ENCODE data around the gene PLEKHF1. TPM values are rescaled to one million over a fixed set of nuclear protein-coding genes. Genes with fewer than 3 reads are reported as not detected.

PLEKHF1 gene
- total and polyA plus RNA-seq, 7 donors = 1.2 to 34.6 (median 19.4) TPM

GRCh38 chr19:29641597-29641996, 23.7 kb upstream of the PLEKHF1 start:
- Histone ChIP-seq H3K4me3 (no peak overlapping the region), H3K27ac (no peak overlapping the region), H3K9me3 (no peaks in the 10 kb centered on the region), H3K4me1 (peaks cover 0 to 8% (median 5%) of the 10 kb centered on the region in 4 donors), H3K36me3 (no peaks in the 10 kb centered on the region), H3K27me3 (no peaks in the 10 kb centered on the region)
- intact Hi-C loops (cut with DNase I) = no loop called here
- DNase-seq = no peak
- no peak for TF ChIP-seq EP300 (IDR thresholded peaks at IDR 0.05)
- TF ChIP-seq POLR2AphosphoS5 (IDR thresholded peaks at IDR 0.05) = no peak
- TF ChIP-seq POLR2A (IDR thresholded peaks at IDR 0.05) = no peak
- no peak for TF ChIP-seq CTCF (IDR thresholded peaks at IDR 0.05)
- 81 to 85% methylated on average over 2 of the region's 2 CpGs for WGBS, 2 donors

GRCh38 chr19:29643361-29643935, 21.8 kb upstream of the PLEKHF1 start:
- Histone ChIP-seq H3K27me3 (no peaks in the 10 kb centered on the region), H3K27ac (no peak overlapping the region), H3K4me1 (peaks cover 0 to 8% (median 5%) of the 10 kb centered on the region in 4 donors), H3K36me3 (no peaks in the 10 kb centered on the region), H3K9me3 (no peaks in the 10 kb centered on the region), H3K4me3 (no peak overlapping the region)
- WGBS, 2 donors = 88 to 89% methylated on average over 7 of the region's 7 CpGs
- TF ChIP-seq EP300 (IDR thresholded peaks at IDR 0.05) (no peak), POLR2A (IDR thresholded peaks at IDR 0.05) (no peak)
- DNase-seq = peak; percentile 38
- intact Hi-C loops (cut with DNase I) = no loop called here

GRCh38 chr19:29644210-29644609, 21.1 kb upstream of the PLEKHF1 start:
- Histone ChIP-seq H3K9me3 (no peaks in the 10 kb centered on the region), H3K27me3 (no peaks in the 10 kb centered on the region), H3K4me1 (peaks cover 0 to 8% (median 5%) of the 10 kb centered on the region in 4 donors), H3K4me3 (no peak overlapping the region), H3K36me3 (no peaks in the 10 kb centered on the region), H3K27ac (no peak overlapping the region)
- DNase-seq = no peak
- intact Hi-C loops (cut with DNase I) = no loop called here
- WGBS, 2 donors = 77 to 85% methylated on average over 6 of the region's 6 CpGs
- TF ChIP-seq CTCF (IDR thresholded peaks at IDR 0.05) (no peak), POLR2A (IDR thresholded peaks at IDR 0.05) (no peak), EP300 (IDR thresholded peaks at IDR 0.05) (no peak), POLR2AphosphoS5 (IDR thresholded peaks at IDR 0.05) (no peak)

- Histone ChIP-seq H3K36me3 (no peaks in the 10 kb centered on the region), H3K27ac (no peak overlapping the region), H3K4me3 (no peak overlapping the region), H3K27me3 (no peaks in the 10 kb centered on the region), H3K4me1 (peaks cover 0 to 8% (median 5%) of the 10 kb centered on the region in 4 donors), H3K9me3 (no peaks in the 10 kb centered on the region)
- 44 to 54% methylated on average over 5 of the region's 5 CpGs for WGBS, 2 donors
- no peak for TF ChIP-seq POLR2A (IDR thresholded peaks at IDR 0.05)
- no peak for TF ChIP-seq POLR2AphosphoS5 (IDR thresholded peaks at IDR 0.05)
- TF ChIP-seq EP300 (IDR thresholded peaks at IDR 0.05) = no peak
- no peak for TF ChIP-seq CTCF (IDR thresholded peaks at IDR 0.05)
- intact Hi-C loops (cut with DNase I) = no loop called here
- peak; percentile 12 for DNase-seq
These were observed 19.8 kb upstream of the PLEKHF1 start for GRCh38 chr19:29645491-29645867.

GRCh38 chr19:29645911-29646310, 19.4 kb upstream of the PLEKHF1 start:
- Histone ChIP-seq H3K4me1 (peaks cover 0 to 8% (median 5%) of the 10 kb centered on the region in 4 donors), H3K27me3 (no peaks in the 10 kb centered on the region), H3K9me3 (no peaks in the 10 kb centered on the region), H3K27ac (no peak overlapping the region), H3K4me3 (no peak overlapping the region), H3K36me3 (no peaks in the 10 kb centered on the region)
- DNase-seq = no peak
- intact Hi-C loops (cut with DNase I) = no loop called here
- 19 to 38% methylated on average over 8 of the region's 8 CpGs for WGBS, 2 donors
- no peak for TF ChIP-seq POLR2A (IDR thresholded peaks at IDR 0.05)
- no peak for TF ChIP-seq EP300 (IDR thresholded peaks at IDR 0.05)
- TF ChIP-seq POLR2AphosphoS5 (IDR thresholded peaks at IDR 0.05) = no peak
- no peak for TF ChIP-seq CTCF (IDR thresholded peaks at IDR 0.05)
